GM19438 (cell line): ENCODE data around the gene UBXN1.
"Not testable (repeated sequence)": the region's sequence is repeated elsewhere in the genome, so short reads cannot be mapped to it uniquely, and the experiment has no call there.

ENCODE experiments used
- ATAC-seq: cut with Tn5 transposase; IDR thresholded peaks from one replicate; pipeline ENCODE4 v1.9.1; 2021; ENCODE audit warnings: low read depth; ENCODE audit not compliant: unreplicated experiment

Gene UBXN1

GRCh38 chr11:62676698-62677097, 2.2 kb downstream of the UBXN1 start:
- no peak for ATAC-seq

DNA sequence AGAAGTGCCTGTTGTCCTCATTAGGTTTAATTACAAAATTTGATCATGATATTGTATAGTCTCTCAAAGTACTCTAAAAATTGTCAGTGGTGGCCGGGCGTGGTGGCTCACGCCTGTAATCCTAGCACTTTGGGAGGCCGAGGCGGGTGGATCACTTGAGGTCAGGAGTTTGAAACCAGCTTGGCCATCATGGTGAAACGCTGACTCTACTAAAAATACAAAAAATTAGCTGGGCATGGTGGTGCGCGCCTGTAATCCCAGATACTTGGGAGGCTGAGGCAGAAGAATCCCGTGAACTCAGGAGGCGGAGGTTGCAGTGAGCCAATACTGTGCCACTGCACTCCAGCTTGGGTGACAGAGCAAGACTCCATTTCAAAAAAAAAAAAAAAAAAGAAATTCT, 3.5 kb downstream of the UBXN1 start:
- ATAC-seq: not testable (repeated sequence)

GRCh38 chr11:62673196-62673525, 5.7 kb downstream of the UBXN1 start:
- ATAC-seq: no peak

GRCh38 chr11:62671608-62672389, 7.1 kb downstream of the UBXN1 start, which contains the start of the genes LBHD1 and UQCC3:
Gene LBHD1 (minus strand): TSS chr11:62672267. CDS start chr11:62670031, 2,236 bp downstream.
Gene UQCC3 (plus strand): TSS chr11:62671673. CDS start chr11:62671746, 73 bp downstream.
- peak; percentile 45 for ATAC-seq

DNA sequence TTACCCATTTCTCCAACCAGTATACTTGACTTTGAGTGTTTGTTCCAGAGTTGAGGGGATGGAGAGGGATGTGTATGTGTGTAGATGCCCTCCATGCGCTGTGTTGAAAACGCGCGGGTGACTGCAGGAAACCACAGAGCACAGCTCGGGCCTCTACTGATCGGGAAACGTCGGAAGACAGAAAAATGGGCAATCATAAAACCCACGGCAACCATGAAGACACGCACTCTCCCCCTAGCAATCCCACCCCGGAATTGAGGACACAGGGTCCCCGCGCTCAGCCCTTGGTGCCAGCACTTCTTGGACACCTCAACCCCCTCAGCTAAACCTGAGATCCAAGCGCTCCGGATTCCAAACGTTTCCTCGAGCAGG, 7.7 kb downstream of the UBXN1 start:
- peak; percentile 5 for ATAC-seq

DNA sequence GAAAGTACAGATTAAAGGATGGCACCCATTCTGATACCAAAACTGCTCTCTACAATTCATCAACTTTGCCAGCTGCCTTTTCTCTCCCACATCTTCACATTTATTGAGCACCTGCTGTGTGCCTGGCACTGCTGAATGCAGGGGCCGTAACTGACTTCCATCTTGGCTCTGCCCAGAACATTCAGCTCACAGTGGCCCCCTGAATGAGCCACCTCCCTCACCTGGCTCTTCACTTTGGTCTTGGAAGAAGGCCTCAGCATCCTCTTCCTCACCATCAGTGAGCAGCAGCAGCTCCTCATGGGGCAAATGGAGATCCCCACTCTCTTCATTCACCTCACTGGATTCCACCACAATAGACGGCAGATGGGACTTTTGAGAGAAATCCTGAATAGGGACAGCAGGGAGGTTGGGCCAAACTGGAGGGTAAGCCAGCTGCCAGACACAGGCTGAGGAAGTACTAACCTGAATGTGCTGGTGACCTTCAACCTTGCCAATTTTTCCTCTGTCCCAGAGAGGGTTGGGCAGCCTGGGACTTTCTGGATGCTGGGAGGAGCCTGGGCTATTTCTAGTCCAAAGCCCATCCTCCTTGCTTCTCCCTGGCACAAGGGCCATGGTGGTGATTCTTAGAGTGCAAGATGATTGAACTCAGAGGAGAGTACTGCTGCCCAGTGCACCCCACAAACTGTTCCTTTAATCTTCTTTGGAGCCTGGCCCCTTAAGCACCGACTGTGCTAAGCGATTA, 9.3 kb downstream of the UBXN1 start:
- ATAC-seq: no peak

GRCh38 chr11:62667460-62667859, 11.4 kb downstream of the UBXN1 start:
- ATAC-seq: no peak

- no peak for ATAC-seq
Measured at GRCh38 chr11:62666259-62666926, 12.5 kb downstream of the UBXN1 start.

GRCh38 chr11:62665599-62666258, 13.1 kb downstream of the UBXN1 start:
- ATAC-seq: peak; percentile 18

DNA sequence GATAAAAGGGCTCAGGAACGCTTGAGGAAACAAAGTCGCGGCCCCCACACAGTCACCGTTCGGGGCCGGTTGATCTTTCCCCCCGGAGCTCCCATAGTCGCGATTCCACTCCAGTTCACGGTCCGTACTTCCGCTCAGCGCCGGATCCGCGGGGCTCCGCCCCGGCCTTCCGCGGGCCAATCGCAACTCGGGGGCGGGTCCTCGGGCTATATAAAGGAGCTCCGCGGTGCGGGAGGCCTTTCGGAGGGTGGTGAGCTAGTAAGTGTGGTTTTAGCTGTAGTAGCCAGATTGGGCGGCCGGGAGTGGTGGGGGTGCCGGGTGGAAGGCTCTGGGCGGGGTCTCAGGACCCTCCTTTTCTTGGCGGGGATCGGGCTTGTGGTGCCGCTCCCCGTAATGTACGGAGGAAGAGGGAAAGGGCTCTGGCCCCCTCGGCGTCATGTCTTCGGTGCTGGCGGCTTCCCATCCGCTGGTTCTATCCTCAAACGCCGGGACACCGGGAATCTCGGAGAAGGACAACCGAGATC, 13.7 kb downstream of the UBXN1 start, which contains the start of the genes C11orf98 and CSKMT:
TSS of gene C11orf98 (minus strand) at position 136 of the 524 bp plus-strand sequence. CDS start at position 95, 41 bp downstream.
TSS of gene CSKMT (plus strand) at position 238 of the 524 bp plus-strand sequence. CDS start 568 bp downstream, outside the sequence.
- ATAC-seq: peak; percentile 79

DNA sequence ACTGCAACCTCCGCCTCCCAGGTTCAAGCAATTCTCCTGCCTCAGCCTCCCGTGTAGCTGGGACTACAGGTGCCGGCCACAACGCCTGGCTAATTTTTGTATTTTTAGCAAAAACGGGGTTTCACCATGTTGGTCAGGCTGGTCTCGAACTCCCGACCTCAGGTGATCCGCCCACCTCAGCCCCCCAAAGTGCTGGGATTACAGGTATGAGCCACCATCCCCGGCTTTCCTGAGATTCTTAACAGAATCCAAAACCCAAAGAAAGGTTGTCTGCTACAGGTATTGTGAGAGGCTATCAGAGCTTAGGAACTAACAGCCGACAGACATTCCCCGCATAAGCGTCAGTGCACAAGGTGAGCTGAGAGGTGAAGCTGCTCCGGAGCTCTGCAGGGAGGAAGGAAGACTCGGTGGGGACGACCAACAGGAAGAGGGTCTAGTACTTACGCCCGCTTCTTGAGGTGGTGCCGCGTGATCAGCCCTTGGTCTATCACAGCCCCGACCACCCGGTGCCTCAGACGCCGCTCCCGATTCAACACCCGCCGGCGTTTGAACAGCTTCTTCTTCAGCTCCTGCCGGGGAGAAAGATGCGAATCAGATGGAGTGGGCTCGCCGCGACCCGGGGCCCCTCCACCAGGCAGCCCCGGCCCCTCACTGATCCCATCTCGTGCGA, 14.3 kb downstream of the UBXN1 start:
- peak; percentile 22 for ATAC-seq

DNA sequence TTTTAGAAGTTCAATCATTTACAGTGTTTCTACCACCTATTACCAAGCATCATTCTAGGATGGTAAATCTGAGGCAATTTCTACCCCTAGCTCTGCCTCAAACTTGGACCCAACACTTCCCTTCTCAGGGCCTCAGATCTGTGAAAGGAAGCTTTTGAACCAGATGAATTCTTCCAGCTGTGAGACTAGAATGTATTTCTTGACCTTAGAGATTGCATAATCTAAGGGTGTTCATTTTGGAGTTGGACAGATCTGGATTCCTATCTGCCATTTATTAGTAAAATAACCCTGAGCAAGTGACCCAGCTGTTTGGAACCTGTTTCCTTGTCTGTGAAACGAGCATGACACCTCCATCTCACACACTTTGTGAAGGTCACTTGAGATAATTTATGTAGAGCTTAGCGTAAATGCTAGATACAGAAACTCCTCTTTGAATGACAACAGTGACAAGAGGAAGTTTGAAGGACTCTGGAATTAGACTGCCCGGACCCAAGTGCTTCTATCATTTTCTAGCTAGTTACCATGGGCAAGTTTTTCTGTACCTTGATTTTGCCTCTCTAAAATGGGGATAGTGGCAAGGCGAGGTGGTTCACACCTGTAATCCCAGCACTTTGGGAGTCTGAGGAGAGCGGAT, 22.0 kb downstream of the UBXN1 start:
- ATAC-seq: no peak

GRCh38 chr11:62654297-62654696, 24.6 kb downstream of the UBXN1 start:
- ATAC-seq: no peak

GRCh38 chr11:62652161-62653006, 26.5 kb downstream of the UBXN1 start:
- peak; percentile 10 for ATAC-seq

- ATAC-seq: not testable (repeated sequence)
Measured at GRCh38 chr11:62650283-62650682, 28.6 kb downstream of the UBXN1 start.

DNA sequence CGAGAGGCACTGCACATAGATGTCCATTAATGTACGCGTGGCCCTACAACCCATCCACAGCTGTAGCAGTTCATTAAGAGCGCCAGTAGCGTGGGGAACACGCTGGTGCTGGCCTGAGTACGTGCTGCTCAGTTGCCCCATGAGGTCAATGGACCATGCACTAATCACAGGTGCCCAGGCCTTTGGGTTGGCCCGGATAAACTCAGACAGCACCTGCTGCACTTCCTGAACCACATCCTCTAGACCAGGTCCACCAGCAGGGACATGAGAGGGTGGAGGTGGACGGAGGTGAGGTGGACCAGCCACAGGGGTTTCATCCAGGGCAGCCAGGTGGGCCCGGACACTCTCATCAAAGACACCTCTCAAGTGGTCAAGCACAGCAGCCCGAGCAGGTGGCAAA, 29.4 kb downstream of the UBXN1 start:
- no peak for ATAC-seq

GRCh38 chr11:62648967-62649364, 29.9 kb downstream of the UBXN1 start:
- ATAC-seq: no peak

DNA sequence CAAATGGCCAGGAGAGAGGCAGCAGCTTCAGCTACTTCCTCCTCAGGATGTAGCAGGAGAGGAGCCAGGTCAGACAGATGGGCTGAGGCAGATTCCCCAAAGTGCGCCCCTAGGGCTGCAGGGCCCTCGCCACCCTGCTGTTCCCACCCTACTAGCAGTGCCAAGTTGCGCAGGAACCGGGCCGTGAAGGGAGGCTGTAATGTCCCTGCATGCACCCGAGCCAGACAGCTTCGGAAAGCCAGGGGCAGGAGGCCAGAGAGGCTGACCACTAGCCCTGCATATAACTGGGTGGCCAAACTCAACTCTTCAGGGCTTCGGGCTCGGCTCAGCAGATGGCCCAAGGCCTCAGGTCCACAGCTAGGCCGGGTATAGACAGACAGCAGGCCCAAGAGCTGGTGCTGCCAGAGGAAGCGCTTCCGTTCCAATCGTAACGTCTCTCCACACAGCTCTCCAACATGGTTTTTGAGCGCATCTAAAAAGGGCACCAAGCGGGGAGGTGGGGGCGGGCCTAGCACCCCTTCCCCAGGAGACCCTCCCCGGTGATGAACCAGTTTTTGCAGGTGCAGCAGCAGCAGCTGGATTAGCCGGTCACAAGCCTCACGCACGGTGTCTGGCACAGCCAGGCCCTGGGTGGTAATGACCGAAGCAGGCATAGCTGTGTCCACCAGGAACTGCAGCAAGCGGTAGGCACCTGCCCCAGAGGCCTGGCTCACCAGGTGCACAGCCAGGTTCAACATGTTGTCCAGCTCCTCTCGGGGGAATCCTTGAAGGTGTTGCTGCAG, 30.5 kb downstream of the UBXN1 start:
- no peak for ATAC-seq
